Measurements from ENCODE around the gene MYL11.

GRCh38 chr16:30358990-30359870 is 15.4 kb upstream of the MYL11 start:
- no peak for TF ChIP-seq CTCF (IDR thresholded peaks at IDR 0.05; ENCODE audit: insufficient read depth, low read length, poor library complexity, severe bottlenecking)
- no peak for TF ChIP-seq EZH2phosphoT487 (conservative IDR thresholded peaks at IDR 0.05; ENCODE audit: low read length)
